Measurements from ENCODE around the gene KIAA2012. TPM values are rescaled to one million over a fixed set of nuclear protein-coding genes. Genes with fewer than 3 reads are reported as not detected.

The KIAA2012 gene
- polyA plus RNA-seq, 3 donors, result not detected

DNA sequence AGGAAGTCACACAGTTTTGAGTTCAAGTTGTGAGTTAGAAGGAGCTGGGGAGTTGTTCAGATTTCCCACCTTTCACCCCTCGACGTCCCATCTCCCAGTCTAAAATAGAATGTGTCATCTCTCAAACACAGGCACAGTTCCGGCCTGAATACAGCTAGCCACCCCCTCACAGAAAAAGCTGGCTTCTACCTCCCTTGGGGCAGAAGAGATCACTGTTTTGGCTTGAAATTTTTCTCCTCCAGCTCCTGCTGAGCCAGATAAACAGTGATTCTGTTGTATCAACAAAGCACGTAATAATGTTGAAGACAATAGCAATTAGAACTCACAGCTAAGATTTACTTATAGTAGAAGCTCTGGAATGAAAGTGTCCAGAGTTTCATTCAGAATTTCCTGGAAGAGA, 74.7 kb downstream of the KIAA2012 start:
- H3K36me3 ChIP-seq (replicated peaks in 1 of 2; ENCODE audit: control insufficient read depth in 1 of 2, insufficient read depth in 2 of 2, low read length in 2 of 2), result no peaks in the 10 kb centered on the region
- no peaks in the 10 kb centered on the region for H3K4me1 ChIP-seq (ENCODE audit: control insufficient read depth in 1 of 2, insufficient read depth in 2 of 2, low read length in 2 of 2)
- 100% methylated on average over 1 of the region's 4 CpGs for WGBS (ENCODE audit: insufficient coverage)
- Mint-ChIP-seq H3K4me3 (no peak overlapping the region), H3K9me3 (no peaks in the 10 kb centered on the region), H3K4me1 (peaks cover 1% of the 10 kb centered on the region), H3K27me3 (ENCODE audit: low read depth in 3 of 3) (no peaks in the 10 kb centered on the region), H3K27ac (no peak overlapping the region), H3K36me3 (no peaks in the 10 kb centered on the region)
- no peaks in the 10 kb centered on the region for H3K27me3 ChIP-seq (ENCODE audit: control insufficient read depth in 2 of 2, insufficient read depth in 2 of 2, low read length in 2 of 2)
- no peaks in the 10 kb centered on the region for H3K9me3 ChIP-seq (replicated peaks in 1 of 2; ENCODE audit: control insufficient read depth in 1 of 2, insufficient read depth in 1 of 2, low read length in 2 of 2)
- TF ChIP-seq, protein P1, sequence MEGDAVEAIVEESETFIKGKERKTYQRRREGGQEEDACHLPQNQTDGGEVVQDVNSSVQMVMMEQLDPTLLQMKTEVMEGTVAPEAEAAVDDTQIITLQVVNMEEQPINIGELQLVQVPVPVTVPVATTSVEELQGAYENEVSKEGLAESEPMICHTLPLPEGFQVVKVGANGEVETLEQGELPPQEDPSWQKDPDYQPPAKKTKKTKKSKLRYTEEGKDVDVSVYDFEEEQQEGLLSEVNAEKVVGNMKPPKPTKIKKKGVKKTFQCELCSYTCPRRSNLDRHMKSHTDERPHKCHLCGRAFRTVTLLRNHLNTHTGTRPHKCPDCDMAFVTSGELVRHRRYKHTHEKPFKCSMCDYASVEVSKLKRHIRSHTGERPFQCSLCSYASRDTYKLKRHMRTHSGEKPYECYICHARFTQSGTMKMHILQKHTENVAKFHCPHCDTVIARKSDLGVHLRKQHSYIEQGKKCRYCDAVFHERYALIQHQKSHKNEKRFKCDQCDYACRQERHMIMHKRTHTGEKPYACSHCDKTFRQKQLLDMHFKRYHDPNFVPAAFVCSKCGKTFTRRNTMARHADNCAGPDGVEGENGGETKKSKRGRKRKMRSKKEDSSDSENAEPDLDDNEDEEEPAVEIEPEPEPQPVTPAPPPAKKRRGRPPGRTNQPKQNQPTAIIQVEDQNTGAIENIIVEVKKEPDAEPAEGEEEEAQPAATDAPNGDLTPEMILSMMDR (IDR thresholded peaks at IDR 0.05), result no peak
- H3K27ac ChIP-seq (ENCODE audit: low read depth in 1 of 2, low read length in 2 of 2), result no peak overlapping the region
- no peak overlapping the region for H3K4me3 ChIP-seq (replicated peaks in 1 of 3; ENCODE audit: low read depth in 2 of 3, low read length in 3 of 3)
- no peaks in the 10 kb centered on the region for H4K20me1 ChIP-seq (ENCODE audit: insufficient read depth, low read length)
- no peak overlapping the region for H3K4me2 ChIP-seq (replicated peaks; ENCODE audit: extremely low read depth, low read length, poor library complexity, severe bottlenecking)
- H3K79me2 ChIP-seq (ENCODE audit: insufficient read depth, low read length), result no peaks in the 10 kb centered on the region
- no peak for DNase-seq
- no peak overlapping the region for H2AFZ ChIP-seq (ENCODE audit: insufficient read depth, low read depth, low read length, poor library complexity, severe bottlenecking)
- intact Hi-C loops (cut with micrococcal nuclease), result no loop called here
- H3K9ac ChIP-seq (ENCODE audit: insufficient read depth, low read length, poor library complexity, severe bottlenecking), result no peak overlapping the region

DNA sequence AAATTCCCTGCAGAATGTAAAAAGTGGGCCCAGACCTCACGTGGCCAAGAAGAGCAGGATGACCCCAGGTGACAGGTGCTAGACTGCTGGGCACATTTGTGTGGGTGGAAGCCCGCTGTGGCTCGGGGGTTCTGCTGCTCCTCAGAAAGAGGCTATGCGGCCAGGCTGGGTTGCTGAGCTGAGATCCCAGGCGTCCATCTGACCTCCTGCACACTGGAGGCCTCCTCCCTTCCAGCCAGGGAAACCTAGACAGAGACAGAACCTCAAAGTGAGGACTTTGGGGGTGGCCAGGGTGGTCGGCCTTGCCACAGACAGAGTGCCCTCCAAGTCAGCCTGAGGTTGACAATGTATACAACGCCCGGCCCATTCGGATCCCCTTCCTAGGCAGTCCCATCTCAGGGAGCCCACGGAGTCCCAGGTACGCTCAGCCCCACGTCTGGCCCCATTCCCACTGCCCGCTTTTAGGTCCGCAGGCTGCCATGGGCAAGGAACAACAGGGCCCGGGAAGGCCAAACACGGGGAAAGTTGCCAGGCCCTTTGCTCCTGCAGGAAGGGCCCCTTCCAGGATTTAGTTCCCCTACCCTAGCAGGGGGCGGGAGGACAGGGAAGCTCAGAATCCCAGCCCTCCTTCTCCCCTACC, 75.6 kb downstream of the KIAA2012 start:
- Histone ChIP-seq H2AFZ (ENCODE audit: insufficient read depth, low read depth, low read length, poor library complexity, severe bottlenecking) (no peak overlapping the region), H3K4me1 (ENCODE audit: control insufficient read depth in 1 of 2, insufficient read depth in 2 of 2, low read length in 2 of 2) (no peaks in the 10 kb centered on the region), H3K9ac (ENCODE audit: insufficient read depth, low read length, poor library complexity, severe bottlenecking) (no peak overlapping the region), H3K36me3 (replicated peaks in 1 of 2; ENCODE audit: control insufficient read depth in 1 of 2, insufficient read depth in 2 of 2, low read length in 2 of 2) (no peaks in the 10 kb centered on the region), H3K4me2 (replicated peaks; ENCODE audit: extremely low read depth, low read length, poor library complexity, severe bottlenecking) (no peak overlapping the region), H3K79me2 (ENCODE audit: insufficient read depth, low read length) (no peaks in the 10 kb centered on the region), H4K20me1 (ENCODE audit: insufficient read depth, low read length) (no peaks in the 10 kb centered on the region), H3K9me3 (replicated peaks in 1 of 2; ENCODE audit: control insufficient read depth in 1 of 2, insufficient read depth in 1 of 2, low read length in 2 of 2) (no peaks in the 10 kb centered on the region), H3K27ac (ENCODE audit: low read depth in 1 of 2, low read length in 2 of 2) (no peak overlapping the region), H3K4me3 (replicated peaks in 1 of 3; ENCODE audit: low read depth in 2 of 3, low read length in 3 of 3) (no peak overlapping the region), H3K27me3 (ENCODE audit: control insufficient read depth in 2 of 2, insufficient read depth in 2 of 2, low read length in 2 of 2) (no peaks in the 10 kb centered on the region)
- no peak overlapping the region for H3K4me3 Mint-ChIP-seq
- H3K4me1 Mint-ChIP-seq, result peaks cover 1% of the 10 kb centered on the region
- intact Hi-C loops (cut with micrococcal nuclease), result no loop called here
- H3K9me3 Mint-ChIP-seq, result peaks cover 0 to 3% (median 0%) of the 10 kb centered on the region in 7 donors
- TF ChIP-seq, protein P1 (IDR thresholded peaks at IDR 0.05), result no peak
- WGBS (ENCODE audit: insufficient coverage), result 94% methylated on average over 16 of the region's 17 CpGs
- no peak overlapping the region for H3K27ac Mint-ChIP-seq
- DNase-seq, result no peak
- peaks cover 2 to 3% (median 2%) of the 10 kb centered on the region in 3 donors for H3K27me3 Mint-ChIP-seq (ENCODE audit: low read depth in 3 of 3)
- no peaks in the 10 kb centered on the region for H3K36me3 Mint-ChIP-seq

Measured in CD14-positive monocyte (primary cell).